Colonic mucosa (tissue), 4 donors: ENCODE results near the gene NDUFA6. TPM values are rescaled to one million over a fixed set of nuclear protein-coding genes. Genes with fewer than 3 reads are reported as not detected.

Experiments used
- DNase-seq: peaks from one replicate; pipeline ENCODE4 v3.0.0-alpha.2; 2020
- H3K27ac ChIP-seq: fragments of 200-600 bp; one replicate; pipeline ENCODE4 v1.8.0; 2021
- H3K27me3 ChIP-seq: fragments of 200-600 bp; one replicate; pipeline ENCODE4 v1.8.0; 2021
- H3K36me3 ChIP-seq: fragments of 200-600 bp; one replicate; pipeline ENCODE4 v1.8.0; 2021
- H3K4me1 ChIP-seq: fragments of 200-600 bp; one replicate; pipeline ENCODE4 v1.8.0; 2021; ENCODE audit warnings: mild to moderate bottlenecking
- H3K4me3 ChIP-seq: fragments of 200-600 bp; one replicate; pipeline ENCODE4 v1.8.0; 2021
- H3K9ac ChIP-seq, 2 donors: one replicate each; pipeline ENCODE4 v1.7.0; 2013; ENCODE audit warnings: control low read depth in 2 of 2, low read depth in 2 of 2, low read length in 2 of 2
- H3K9me3 ChIP-seq: fragments of 200-600 bp; one replicate; pipeline ENCODE4 v1.8.0; 2021
- CTCF ChIP-seq: fragments of 200-600 bp; IDR thresholded peaks from one replicate; pipeline ENCODE4 v1.8.0; 2022; ENCODE audit warnings: antibody characterized with exemption, mild to moderate bottlenecking
- intact Hi-C: fragments of 100-400 bp; cut with DNase I; formaldehyde crosslinking; loops from one replicate; pipeline ENCODE4 v1.14.1; 2022
- total RNA-seq, 2 donors: library from RNA; stranded (reverse); fragmentation: NEBNext Ultra II Directional in 1 of 2; extraction: Animal tissue kit (Norgen Biotek cat#: 25700) in 1 of 2; gene quantifications; one replicate each; pipeline ENCODE4 v1.2.1, GENCODE V29; 2021
- donor health status: healthy.
- donor health status: DM: no; HTN: no; CAD: no.
- donor health status: DM: no; HTN: no; CAD: no.

Gene NDUFA6
- total RNA-seq, 2 donors from 2014 or later = 131 to 154 TPM

- Histone ChIP-seq H3K27ac (no peak overlapping the region), H3K9ac (no peak overlapping the region), H3K27me3 (no peaks in the 10 kb centered on the region), H3K4me1 (no peaks in the 10 kb centered on the region), H3K9me3 (no peaks in the 10 kb centered on the region), H3K4me3 (no peak overlapping the region), H3K36me3 (no peaks in the 10 kb centered on the region)
- intact Hi-C loops = no loop called here
- TF ChIP-seq CTCF = no peak
- DNase-seq = no peak
Measured at GRCh38 chr22:42050641-42051180, 39.9 kb downstream of the NDUFA6 start.

GRCh38 chr22:42041784-42042183 lies 48.8 kb downstream of the NDUFA6 start:
- H3K9me3 ChIP-seq = no peaks in the 10 kb centered on the region
- H3K27me3 ChIP-seq = no peaks in the 10 kb centered on the region
- no peak overlapping the region for H3K9ac ChIP-seq
- H3K27ac ChIP-seq = no peak overlapping the region
- no peak overlapping the region for H3K4me3 ChIP-seq
- no peaks in the 10 kb centered on the region for H3K36me3 ChIP-seq
- H3K4me1 ChIP-seq = no peaks in the 10 kb centered on the region
- intact Hi-C loops = no loop called here
- no peak for TF ChIP-seq CTCF
- DNase-seq = no peak

GRCh38 chr22:42039271-42039670 lies 51.3 kb downstream of the NDUFA6 start:
- no peak overlapping the region for H3K9ac ChIP-seq
- no peak overlapping the region for H3K4me3 ChIP-seq
- TF ChIP-seq CTCF = no peak
- no peaks in the 10 kb centered on the region for H3K4me1 ChIP-seq
- H3K27ac ChIP-seq = no peak overlapping the region
- no peak for DNase-seq
- H3K9me3 ChIP-seq = no peaks in the 10 kb centered on the region
- intact Hi-C loops = no loop called here
- H3K27me3 ChIP-seq = no peaks in the 10 kb centered on the region
- H3K36me3 ChIP-seq = no peaks in the 10 kb centered on the region

Other genes with a start within 250 kb of the NDUFA6 start
- not detected for gene SHISA8, start 175.7 kb downstream of the NDUFA6 start, total RNA-seq
- under 1 TPM; 0.40 to 0.53 TPM for gene TNFRSF13C, start 164.0 kb downstream of the NDUFA6 start, total RNA-seq
- gene CENPM, start 143.6 kb downstream of the NDUFA6 start, total RNA-seq = 10 to 100 TPM; 13.7 to 64.3 TPM
- gene SEPTIN3, start 121.3 kb downstream of the NDUFA6 start, total RNA-seq = under 1 TPM; 0.20 to 0.69 TPM
- gene WBP2NL, start 92.0 kb downstream of the NDUFA6 start, total RNA-seq = 1 to 10 TPM; 1.1 to 1.9 TPM
- 10 to 100 TPM; 28.9 to 36.0 TPM for gene NAGA, start 20.0 kb downstream of the NDUFA6 start, total RNA-seq
- gene PHETA2, start 16.5 kb downstream of the NDUFA6 start, total RNA-seq = 10 to 100 TPM; 11.6 to 15.2 TPM
- 100 to 1,000 TPM; 125 to 135 TPM for gene SMDT1, start 11.1 kb downstream of the NDUFA6 start, total RNA-seq
- 1 to 10 TPM; 2.2 to 2.9 TPM for gene CYP2D6, start 40.0 kb upstream of the NDUFA6 start, total RNA-seq
- gene TCF20, start 179.9 kb upstream of the NDUFA6 start, total RNA-seq = 10 to 100 TPM; 52.9 to 62.0 TPM